SK-N-SH (cell line): ENCODE data around the gene UMODL1. TPM values are rescaled to one million over a fixed set of nuclear protein-coding genes. Genes with fewer than 3 reads are reported as not detected.
"Not testable (repeated sequence)": the region's sequence is repeated elsewhere in the genome, so short reads cannot be mapped to it uniquely, and the experiment has no call there.

Experiments used
- CTCF ChIA-PET: fragments of 300-600, 350-600 bp; formaldehyde crosslinking; extraction: SDS; loops from one replicate; lab custom pipeline; 2021; lab: Yijun Ruan, JAX
- POLR2A ChIA-PET: fragments of 350-600 bp; sonication (Branson Sonifier 250); formaldehyde crosslinking; extraction: SDS; loops from one replicate; lab custom pipeline; 2020; ENCODE audit warnings: antibody characterized with exemption, inconsistent platforms; lab: Yijun Ruan, JAX
- DNase-seq: peaks from one replicate; pipeline ENCODE4 v3.0.0; 2012
- H2AFZ ChIP-seq: fragments of 200-600 bp; sonication (generic); 2 replicates; pipeline ENCODE4 v1.8.1; 2016; ENCODE audit warnings: antibody characterized with exemption, mild to moderate bottlenecking, low read depth
- H3F3A ChIP-seq: fragments of 200-600 bp; sonication (generic); replicated peaks from 2 replicates; pipeline ENCODE3; 2016; ENCODE audit warnings: antibody characterized with exemption, mild to moderate bottlenecking; ENCODE audit not compliant: insufficient read depth
- H3K27ac ChIP-seq, 2 experiments: fragments of 200-500 bp in 1 of 2; fragments of 200-600 bp in 1 of 2; sonication (Bioruptor generic) in 1 of 2; sonication (generic), shearing (Covaris generic) in 1 of 2; 2 replicates each; pipeline versions ENCODE4 v1.5.1 to v1.6.1; 2014 to 2016; ENCODE audit warnings: low read depth in 2 of 2, inconsistent platforms in 1 of 2, low read length in 1 of 2, mild to moderate bottlenecking in 1 of 2, mixed read lengths in 1 of 2
- H3K27me3 ChIP-seq: fragments of 200-600 bp; sonication (generic), shearing (Covaris generic); 2 replicates; pipeline ENCODE4 v1.6.1; 2016; ENCODE audit warnings: mixed run types; ENCODE audit not compliant: insufficient read depth
- H3K36me3 ChIP-seq, 2 experiments: fragments of 200-500 bp in 1 of 2; fragments of 200-600 bp in 1 of 2; sonication (Bioruptor generic) in 1 of 2; sonication (generic) in 1 of 2; replicated peaks in 1 of 2; 2 replicates each; pipeline versions ENCODE3 to v1.5.1; 2014 to 2016; ENCODE audit warnings: low read length in 1 of 2, mild to moderate bottlenecking in 1 of 2; ENCODE audit not compliant: insufficient read depth in 2 of 2, control insufficient read depth in 1 of 2
- H3K4me1 ChIP-seq, 2 experiments: fragments of 200-500 bp in 1 of 2; fragments of 200-600 bp in 1 of 2; sonication (Bioruptor generic) in 1 of 2; sonication (generic), shearing (Covaris generic) in 1 of 2; 2 replicates each; pipeline versions ENCODE4 v1.5.1 to v1.6.1; 2014 to 2016; ENCODE audit warnings: low read depth in 1 of 2, low read length in 1 of 2, mixed run types in 1 of 2; ENCODE audit not compliant: insufficient read depth in 2 of 2, control insufficient read depth in 1 of 2
- H3K4me2 ChIP-seq: fragments of 200-600 bp; sonication (generic), shearing (Covaris generic); 2 replicates; pipeline ENCODE4 v1.6.1; 2017; ENCODE audit warnings: mixed run types
- H3K4me3 ChIP-seq, 2 experiments: fragments of 200-500 bp in 1 of 2; fragments of 200-600 bp in 1 of 2; sonication (Bioruptor generic) in 1 of 2; sonication (generic), shearing (Covaris generic) in 1 of 2; 2 replicates each; pipeline versions ENCODE4 v1.5.1 to v1.8.1; 2014 to 2016; ENCODE audit warnings: low read depth in 2 of 2, inconsistent platforms in 1 of 2, low read length in 1 of 2, mild to moderate bottlenecking in 1 of 2, mixed read lengths in 1 of 2, moderate library complexity in 1 of 2
- H3K79me2 ChIP-seq: fragments of 200-600 bp; sonication (generic); 2 replicates; pipeline ENCODE4 v1.8.1; 2017; ENCODE audit warnings: mild to moderate bottlenecking; ENCODE audit not compliant: insufficient read depth
- H3K9ac ChIP-seq: fragments of 200-600 bp; sonication (generic); 2 replicates; pipeline ENCODE4 v1.6.1; 2017; ENCODE audit warnings: mixed run types
- H3K9me2 ChIP-seq: fragments of 200-600 bp; sonication (generic); 2 replicates; pipeline ENCODE4 v1.6.1; 2017; ENCODE audit warnings: mixed run types
- H3K9me3 ChIP-seq: fragments of 200-600 bp; sonication (generic); 2 replicates; pipeline ENCODE4 v1.6.1; 2017; ENCODE audit warnings: mixed run types, mild to moderate bottlenecking, moderate library complexity
- H4K20me1 ChIP-seq: fragments of 200-600 bp; sonication (generic); 2 replicates; pipeline ENCODE4 v1.6.1; 2017; ENCODE audit warnings: mild to moderate bottlenecking, mixed run types; ENCODE audit not compliant: insufficient read depth
- CHD2 ChIP-seq: fragments of 150-350 bp; IDR thresholded peaks from 2 replicates; pipeline ENCODE4 v1.6.1; 2018; ENCODE audit warnings: low read length; ENCODE audit not compliant: partially characterized antibody
- ELF1 ChIP-seq: IDR thresholded peaks from 2 replicates; pipeline ENCODE4 v1.4.0; 2012
- EZH2phosphoT487 ChIP-seq: fragments of 200-600 bp; sonication (generic); IDR thresholded peaks from 2 replicates; pipeline ENCODE4 v1.6.1; 2017; ENCODE audit warnings: low read depth, mixed run types, mild to moderate bottlenecking, antibody characterized with exemption, moderate library complexity, borderline replicate concordance
- FOXM1 ChIP-seq: IDR thresholded peaks from 2 replicates; pipeline ENCODE4 v1.4.0; 2012; ENCODE audit warnings: low read depth, mild to moderate bottlenecking
- JUND ChIP-seq: IDR thresholded peaks from 2 replicates; pipeline ENCODE4 v1.4.0; 2012
- MEF2A ChIP-seq: IDR thresholded peaks from 2 replicates; pipeline ENCODE4 v1.4.0; 2012; ENCODE audit warnings: low read depth, borderline replicate concordance
- MXI1 ChIP-seq: IDR thresholded peaks from 2 replicates; pipeline ENCODE4 v1.6.1; 2012; ENCODE audit warnings: mild to moderate bottlenecking, low read depth, low read length, improper control_type of control experiment
- POLR2AphosphoS5 ChIP-seq: IDR thresholded peaks from 2 replicates; pipeline ENCODE4 v1.6.1; 2012; ENCODE audit warnings: low read depth, low read length
- RXRA ChIP-seq: IDR thresholded peaks from 2 replicates; pipeline ENCODE4 v1.4.0; 2012; ENCODE audit warnings: low read depth, mild to moderate bottlenecking, borderline replicate concordance
- SIN3A ChIP-seq: IDR thresholded peaks from 2 replicates; pipeline ENCODE4 v1.6.1; 2012; ENCODE audit warnings: low read depth, mild to moderate bottlenecking, low read length, moderate library complexity, borderline replicate concordance
- SMC3 ChIP-seq: IDR thresholded peaks from 2 replicates; pipeline ENCODE4 v1.6.1; 2012; ENCODE audit warnings: low read depth, low read length, improper control_type of control experiment
- TAF1 ChIP-seq: IDR thresholded peaks from 2 replicates; pipeline ENCODE4 v1.6.1; 2012; ENCODE audit warnings: low read depth, mild to moderate bottlenecking, low read length, moderate library complexity, borderline replicate concordance
- TCF12 ChIP-seq: IDR thresholded peaks from 2 replicates; pipeline ENCODE4 v1.4.0; 2012
- WGBS: methylation state at CpG from one replicate; pipeline ENCODE4 v1.1.6; 2017; ENCODE audit warnings: low lambda C conversion rate; 5-methylcytosine and 5-hydroxymethylcytosine counted together
- polyA plus RNA-seq, 3 experiments: library from polyadenylated mRNA; depleted of rRNA; stranded (reverse); fragments of >200 nt; gene quantifications; 2 replicates each; pipeline ENCODE4 v1.2.3, GENCODE V29; 2012
- TF ChIP-seq, protein P1 (sequence below): fragments of 150-350 bp; IDR thresholded peaks from 2 replicates; pipeline ENCODE4 v1.6.1; 2016; ENCODE audit warnings: mild to moderate bottlenecking, low read depth, low read length
- TF ChIP-seq, protein P2 (sequence below): fragments of 200-600 bp; sonication (generic); IDR thresholded peaks from 2 replicates; pipeline ENCODE4 v1.6.1; 2017; ENCODE audit warnings: antibody characterized with exemption, mild to moderate bottlenecking, moderate library complexity
- TF ChIP-seq, protein P3 (sequence below): fragments of 150-350 bp; IDR thresholded peaks from 2 replicates; pipeline ENCODE4 v1.6.1; 2017; ENCODE audit warnings: antibody characterized with exemption, low read length, low read depth, borderline replicate concordance
- TF ChIP-seq, protein P4 (sequence below): IDR thresholded peaks from 2 replicates; pipeline ENCODE4 v1.4.0; 2012; ENCODE audit warnings: low read depth
- TF ChIP-seq, protein P5 (sequence below): IDR thresholded peaks from 2 replicates; pipeline ENCODE4 v1.6.1; 2012; ENCODE audit warnings: mild to moderate bottlenecking, low read depth, low read length, moderate library complexity

The UMODL1 gene
- polyA plus RNA-seq, 1 of the 3 experiments (the other 2 are of a cell fraction): not detected

DNA sequence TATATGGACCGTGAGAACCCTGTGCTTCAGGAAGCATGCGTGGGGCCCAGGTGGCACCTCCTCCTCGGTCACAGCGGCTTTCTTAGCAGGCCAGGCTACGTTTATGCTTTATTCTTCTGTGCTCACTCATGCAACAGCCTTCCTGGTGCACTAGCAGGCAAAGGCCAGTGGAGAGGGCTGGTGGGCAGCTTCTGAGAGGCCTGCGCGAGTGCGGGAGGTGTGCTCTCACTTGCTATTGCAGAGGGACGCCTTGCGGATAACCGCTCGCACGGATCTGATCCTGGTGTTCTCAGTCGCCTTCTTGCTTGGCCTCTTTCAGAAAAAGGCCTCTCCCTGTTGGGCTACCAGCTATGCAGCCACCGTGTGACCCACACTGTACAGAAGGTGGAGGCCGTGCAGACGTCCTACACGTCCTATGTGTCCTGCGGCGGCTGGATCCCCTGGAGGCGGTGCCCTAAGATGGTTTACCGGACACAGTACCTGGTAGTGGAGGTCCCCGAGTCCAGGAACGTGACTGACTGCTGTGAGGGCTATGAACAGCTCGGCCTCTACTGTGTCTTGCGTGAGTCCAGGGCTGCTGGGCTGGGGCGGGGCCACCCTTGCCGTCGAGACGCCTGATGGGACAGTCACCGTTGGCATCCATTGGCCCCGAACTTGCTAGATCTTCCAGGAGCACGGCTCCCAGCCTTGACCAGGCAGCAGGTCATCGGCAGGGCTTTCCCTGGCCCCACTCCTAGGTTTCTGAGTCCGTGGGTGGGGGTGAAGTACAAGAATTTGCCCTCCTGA lies 4.8 kb downstream of the UMODL1 start:
- Histone ChIP-seq H3K4me1 (no peaks in the 10 kb centered on the region), H3K27me3 (no peaks in the 10 kb centered on the region; the same call in 1 of the 2 replicates), H2AFZ (no peak overlapping the region), H3K9me2 (no peaks in the 10 kb centered on the region), H3K9me3 (no peaks in the 10 kb centered on the region), H3K27ac (no peak overlapping the region), H3K4me3 (no peak overlapping the region), H3K9ac (no peak overlapping the region), H4K20me1 (no peaks in the 10 kb centered on the region), H3K4me2 (no peak overlapping the region), H3K79me2 (no peaks in the 10 kb centered on the region), H3F3A (no peaks in the 10 kb centered on the region), H3K36me3 (no peaks in the 10 kb centered on the region)
- 88% methylated on average over 25 of the region's 35 CpGs for WGBS
- no peak for DNase-seq
- ChIA-PET CTCF (no interaction called here), POLR2A (no interaction called here)
- TF ChIP-seq SIN3A (no peak), POLR2AphosphoS5 (no peak), JUND (no peak), MEF2A (no peak), EZH2phosphoT487 (no peak), CHD2 (no peak), TAF1 (no peak), FOXM1 (no peak), TCF12 (no peak), RXRA (no peak), ELF1 (no peak), SMC3 (no peak), MXI1 (no peak)
- TF ChIP-seq, protein P1, sequence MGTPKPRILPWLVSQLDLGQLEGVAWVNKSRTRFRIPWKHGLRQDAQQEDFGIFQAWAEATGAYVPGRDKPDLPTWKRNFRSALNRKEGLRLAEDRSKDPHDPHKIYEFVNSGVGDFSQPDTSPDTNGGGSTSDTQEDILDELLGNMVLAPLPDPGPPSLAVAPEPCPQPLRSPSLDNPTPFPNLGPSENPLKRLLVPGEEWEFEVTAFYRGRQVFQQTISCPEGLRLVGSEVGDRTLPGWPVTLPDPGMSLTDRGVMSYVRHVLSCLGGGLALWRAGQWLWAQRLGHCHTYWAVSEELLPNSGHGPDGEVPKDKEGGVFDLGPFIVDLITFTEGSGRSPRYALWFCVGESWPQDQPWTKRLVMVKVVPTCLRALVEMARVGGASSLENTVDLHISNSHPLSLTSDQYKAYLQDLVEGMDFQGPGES: no peak
- TF ChIP-seq, protein P2, sequence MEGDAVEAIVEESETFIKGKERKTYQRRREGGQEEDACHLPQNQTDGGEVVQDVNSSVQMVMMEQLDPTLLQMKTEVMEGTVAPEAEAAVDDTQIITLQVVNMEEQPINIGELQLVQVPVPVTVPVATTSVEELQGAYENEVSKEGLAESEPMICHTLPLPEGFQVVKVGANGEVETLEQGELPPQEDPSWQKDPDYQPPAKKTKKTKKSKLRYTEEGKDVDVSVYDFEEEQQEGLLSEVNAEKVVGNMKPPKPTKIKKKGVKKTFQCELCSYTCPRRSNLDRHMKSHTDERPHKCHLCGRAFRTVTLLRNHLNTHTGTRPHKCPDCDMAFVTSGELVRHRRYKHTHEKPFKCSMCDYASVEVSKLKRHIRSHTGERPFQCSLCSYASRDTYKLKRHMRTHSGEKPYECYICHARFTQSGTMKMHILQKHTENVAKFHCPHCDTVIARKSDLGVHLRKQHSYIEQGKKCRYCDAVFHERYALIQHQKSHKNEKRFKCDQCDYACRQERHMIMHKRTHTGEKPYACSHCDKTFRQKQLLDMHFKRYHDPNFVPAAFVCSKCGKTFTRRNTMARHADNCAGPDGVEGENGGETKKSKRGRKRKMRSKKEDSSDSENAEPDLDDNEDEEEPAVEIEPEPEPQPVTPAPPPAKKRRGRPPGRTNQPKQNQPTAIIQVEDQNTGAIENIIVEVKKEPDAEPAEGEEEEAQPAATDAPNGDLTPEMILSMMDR: no peak; the same call in 1 of the 2 replicates
- TF ChIP-seq, protein P3, sequence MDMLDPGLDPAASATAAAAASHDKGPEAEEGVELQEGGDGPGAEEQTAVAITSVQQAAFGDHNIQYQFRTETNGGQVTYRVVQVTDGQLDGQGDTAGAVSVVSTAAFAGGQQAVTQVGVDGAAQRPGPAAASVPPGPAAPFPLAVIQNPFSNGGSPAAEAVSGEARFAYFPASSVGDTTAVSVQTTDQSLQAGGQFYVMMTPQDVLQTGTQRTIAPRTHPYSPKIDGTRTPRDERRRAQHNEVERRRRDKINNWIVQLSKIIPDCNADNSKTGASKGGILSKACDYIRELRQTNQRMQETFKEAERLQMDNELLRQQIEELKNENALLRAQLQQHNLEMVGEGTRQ: no peak
- TF ChIP-seq, protein P4, sequence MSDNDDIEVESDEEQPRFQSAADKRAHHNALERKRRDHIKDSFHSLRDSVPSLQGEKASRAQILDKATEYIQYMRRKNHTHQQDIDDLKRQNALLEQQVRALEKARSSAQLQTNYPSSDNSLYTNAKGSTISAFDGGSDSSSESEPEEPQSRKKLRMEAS: no peak
- TF ChIP-seq, protein P5, sequence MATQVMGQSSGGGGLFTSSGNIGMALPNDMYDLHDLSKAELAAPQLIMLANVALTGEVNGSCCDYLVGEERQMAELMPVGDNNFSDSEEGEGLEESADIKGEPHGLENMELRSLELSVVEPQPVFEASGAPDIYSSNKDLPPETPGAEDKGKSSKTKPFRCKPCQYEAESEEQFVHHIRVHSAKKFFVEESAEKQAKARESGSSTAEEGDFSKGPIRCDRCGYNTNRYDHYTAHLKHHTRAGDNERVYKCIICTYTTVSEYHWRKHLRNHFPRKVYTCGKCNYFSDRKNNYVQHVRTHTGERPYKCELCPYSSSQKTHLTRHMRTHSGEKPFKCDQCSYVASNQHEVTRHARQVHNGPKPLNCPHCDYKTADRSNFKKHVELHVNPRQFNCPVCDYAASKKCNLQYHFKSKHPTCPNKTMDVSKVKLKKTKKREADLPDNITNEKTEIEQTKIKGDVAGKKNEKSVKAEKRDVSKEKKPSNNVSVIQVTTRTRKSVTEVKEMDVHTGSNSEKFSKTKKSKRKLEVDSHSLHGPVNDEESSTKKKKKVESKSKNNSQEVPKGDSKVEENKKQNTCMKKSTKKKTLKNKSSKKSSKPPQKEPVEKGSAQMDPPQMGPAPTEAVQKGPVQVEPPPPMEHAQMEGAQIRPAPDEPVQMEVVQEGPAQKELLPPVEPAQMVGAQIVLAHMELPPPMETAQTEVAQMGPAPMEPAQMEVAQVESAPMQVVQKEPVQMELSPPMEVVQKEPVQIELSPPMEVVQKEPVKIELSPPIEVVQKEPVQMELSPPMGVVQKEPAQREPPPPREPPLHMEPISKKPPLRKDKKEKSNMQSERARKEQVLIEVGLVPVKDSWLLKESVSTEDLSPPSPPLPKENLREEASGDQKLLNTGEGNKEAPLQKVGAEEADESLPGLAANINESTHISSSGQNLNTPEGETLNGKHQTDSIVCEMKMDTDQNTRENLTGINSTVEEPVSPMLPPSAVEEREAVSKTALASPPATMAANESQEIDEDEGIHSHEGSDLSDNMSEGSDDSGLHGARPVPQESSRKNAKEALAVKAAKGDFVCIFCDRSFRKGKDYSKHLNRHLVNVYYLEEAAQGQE: no peak

DNA sequence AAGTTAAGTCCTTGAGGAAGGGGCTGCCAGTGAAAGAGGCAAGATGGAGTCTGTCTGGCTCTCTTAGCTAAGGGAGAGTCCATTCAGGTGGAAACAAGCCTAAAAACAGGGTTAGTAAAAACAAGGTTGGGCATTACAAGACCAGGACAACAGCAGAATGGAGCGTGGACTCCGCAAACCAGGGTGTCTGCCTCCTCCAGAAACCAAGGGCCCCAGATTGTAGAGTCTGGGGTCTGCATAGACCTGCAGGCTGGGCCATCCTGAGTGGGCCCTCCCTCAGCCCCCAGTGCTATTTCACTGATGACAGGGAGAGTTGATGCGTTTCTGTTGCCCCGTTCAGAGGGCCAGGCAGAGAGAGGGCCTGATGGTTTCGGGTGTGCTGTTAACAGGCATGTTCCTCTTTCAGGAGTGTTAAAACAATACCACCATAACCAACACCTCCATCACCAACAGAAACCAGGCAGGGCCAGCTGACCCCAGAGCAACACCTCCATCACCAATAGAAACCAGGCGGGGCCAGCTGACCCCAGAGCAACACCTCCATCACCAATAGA lies 6.6 kb downstream of the UMODL1 start:
- H3K79me2 ChIP-seq, H3K4me1 ChIP-seq, H3K4me3 ChIP-seq, H3K9me3 ChIP-seq, H3F3A ChIP-seq, H3K4me2 ChIP-seq, H3K27ac ChIP-seq, POLR2A ChIA-PET, H3K9ac ChIP-seq, DNase-seq, H3K36me3 ChIP-seq, H2AFZ ChIP-seq, H3K9me2 ChIP-seq, H3K27me3 ChIP-seq, CTCF ChIA-PET, H4K20me1 ChIP-seq: not testable (repeated sequence)
- WGBS: 80% methylated on average over 5 of the region's 6 CpGs
